ENCODE data around the gene FHL3. TPM values are rescaled to one million over a fixed set of nuclear protein-coding genes. Genes with fewer than 3 reads are reported as not detected.
A peak's percentile ranks its signal among the peaks of the same experiment; 100 is the strongest.

Gene FHL3
- total and polyA plus RNA-seq, 9 of the 15 experiments (the other 6 are each of a cell fraction or from before 2014, with no cell fraction given): 6.1 to 144 (median 34.1) TPM

DNA sequence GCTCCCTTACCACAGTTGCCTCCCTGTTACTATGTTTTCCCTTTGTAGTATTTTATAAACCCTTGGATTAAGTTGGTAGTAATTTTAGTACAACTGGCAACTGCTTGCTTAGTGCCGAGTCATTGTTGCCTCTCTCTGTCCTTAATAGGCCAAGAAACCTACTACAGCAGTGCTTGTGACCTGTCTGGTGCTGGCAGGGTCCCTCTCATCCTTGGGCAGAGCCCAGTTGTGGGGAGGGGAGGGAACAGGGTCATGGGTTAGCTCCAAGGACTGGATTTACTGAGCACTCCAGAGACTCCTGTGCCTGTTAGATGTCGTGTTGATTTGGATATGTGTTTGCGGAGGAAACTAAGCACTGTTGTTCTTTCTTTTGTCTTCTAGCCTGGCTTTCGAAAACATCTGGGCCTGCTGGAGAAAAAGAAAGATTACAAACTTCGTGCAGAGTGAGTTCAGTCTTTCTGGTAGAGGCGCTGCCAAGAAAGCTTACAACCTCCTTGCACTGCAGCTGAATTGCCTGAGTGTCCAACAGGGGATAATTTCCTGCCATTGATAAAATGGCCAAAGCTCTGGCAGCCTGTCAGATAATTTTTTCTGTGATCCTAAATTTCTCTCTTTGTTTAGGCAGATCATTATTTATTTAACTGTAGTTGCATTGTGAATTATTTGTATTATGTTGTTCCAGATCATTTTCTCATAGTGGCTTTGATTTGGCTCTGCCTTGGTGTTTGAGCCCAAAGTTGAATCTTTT, 10.8 kb upstream of the FHL3 start (continued):
- TF ChIP-seq CREB3 (tag; conservative IDR thresholded peaks at IDR 0.05; ENCODE audit: low read depth) (no peak), ZFX (CRISPR knock-in tag; IDR thresholded peaks at IDR 0.05) (no peak), DACH1 (IDR thresholded peaks at IDR 0.05; ENCODE audit: partially characterized antibody) (no peak), ZNF143 (CRISPR knock-in tag; IDR thresholded peaks at IDR 0.05) (no peak), MTA2 (IDR thresholded peaks at IDR 0.05; ENCODE audit: low read depth) (no peak), CBX5 (IDR thresholded peaks at IDR 0.05; ENCODE audit: borderline replicate concordance, low read depth) (no peak), HMBOX1 (IDR thresholded peaks at IDR 0.05) (no peak), PHB (CRISPR knock-in tag; IDR thresholded peaks at IDR 0.05) (no peak), JUN (IDR thresholded peaks at IDR 0.05; ENCODE audit: borderline replicate concordance, low read depth, low read length) (no peak), JUN (CRISPR knock-in tag; IDR thresholded peaks at IDR 0.05; ENCODE audit: borderline replicate concordance) (no peak), EWSR1 (IDR thresholded peaks at IDR 0.05; ENCODE audit: borderline replicate concordance, low read depth, partially characterized antibody) (no peak), ZNF232 (CRISPR knock-in tag; IDR thresholded peaks at IDR 0.05) (no peak), ZNF589 (CRISPR knock-in tag; IDR thresholded peaks at IDR 0.05; ENCODE audit: low read depth) (no peak), NFE2 (IDR thresholded peaks at IDR 0.05; ENCODE audit: low read depth) (peak; percentile 91), MTA1 (IDR thresholded peaks at IDR 0.05; ENCODE audit: borderline replicate concordance) (no peak), MAFK (IDR thresholded peaks at IDR 0.05; ENCODE audit: low read length) (peak; percentile 80), TBL1XR1 (IDR thresholded peaks at IDR 0.05; ENCODE audit: low read length in 2 of 2) (no peak), TAL1 (IDR thresholded peaks at IDR 0.05) (no peak)
- TF ChIP-seq, protein P1, sequence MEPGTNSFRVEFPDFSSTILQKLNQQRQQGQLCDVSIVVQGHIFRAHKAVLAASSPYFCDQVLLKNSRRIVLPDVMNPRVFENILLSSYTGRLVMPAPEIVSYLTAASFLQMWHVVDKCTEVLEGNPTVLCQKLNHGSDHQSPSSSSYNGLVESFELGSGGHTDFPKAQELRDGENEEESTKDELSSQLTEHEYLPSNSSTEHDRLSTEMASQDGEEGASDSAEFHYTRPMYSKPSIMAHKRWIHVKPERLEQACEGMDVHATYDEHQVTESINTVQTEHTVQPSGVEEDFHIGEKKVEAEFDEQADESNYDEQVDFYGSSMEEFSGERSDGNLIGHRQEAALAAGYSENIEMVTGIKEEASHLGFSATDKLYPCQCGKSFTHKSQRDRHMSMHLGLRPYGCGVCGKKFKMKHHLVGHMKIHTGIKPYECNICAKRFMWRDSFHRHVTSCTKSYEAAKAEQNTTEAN (CRISPR knock-in tag; IDR thresholded peaks at IDR 0.05): no peak
- TF ChIP-seq, protein P2, sequence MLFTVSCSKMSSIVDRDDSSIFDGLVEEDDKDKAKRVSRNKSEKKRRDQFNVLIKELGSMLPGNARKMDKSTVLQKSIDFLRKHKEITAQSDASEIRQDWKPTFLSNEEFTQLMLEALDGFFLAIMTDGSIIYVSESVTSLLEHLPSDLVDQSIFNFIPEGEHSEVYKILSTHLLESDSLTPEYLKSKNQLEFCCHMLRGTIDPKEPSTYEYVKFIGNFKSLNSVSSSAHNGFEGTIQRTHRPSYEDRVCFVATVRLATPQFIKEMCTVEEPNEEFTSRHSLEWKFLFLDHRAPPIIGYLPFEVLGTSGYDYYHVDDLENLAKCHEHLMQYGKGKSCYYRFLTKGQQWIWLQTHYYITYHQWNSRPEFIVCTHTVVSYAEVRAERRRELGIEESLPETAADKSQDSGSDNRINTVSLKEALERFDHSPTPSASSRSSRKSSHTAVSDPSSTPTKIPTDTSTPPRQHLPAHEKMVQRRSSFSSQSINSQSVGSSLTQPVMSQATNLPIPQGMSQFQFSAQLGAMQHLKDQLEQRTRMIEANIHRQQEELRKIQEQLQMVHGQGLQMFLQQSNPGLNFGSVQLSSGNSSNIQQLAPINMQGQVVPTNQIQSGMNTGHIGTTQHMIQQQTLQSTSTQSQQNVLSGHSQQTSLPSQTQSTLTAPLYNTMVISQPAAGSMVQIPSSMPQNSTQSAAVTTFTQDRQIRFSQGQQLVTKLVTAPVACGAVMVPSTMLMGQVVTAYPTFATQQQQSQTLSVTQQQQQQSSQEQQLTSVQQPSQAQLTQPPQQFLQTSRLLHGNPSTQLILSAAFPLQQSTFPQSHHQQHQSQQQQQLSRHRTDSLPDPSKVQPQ (CRISPR knock-in tag; IDR thresholded peaks at IDR 0.05; ENCODE audit: borderline replicate concordance): no peak
- TF ChIP-seq, protein P3, sequence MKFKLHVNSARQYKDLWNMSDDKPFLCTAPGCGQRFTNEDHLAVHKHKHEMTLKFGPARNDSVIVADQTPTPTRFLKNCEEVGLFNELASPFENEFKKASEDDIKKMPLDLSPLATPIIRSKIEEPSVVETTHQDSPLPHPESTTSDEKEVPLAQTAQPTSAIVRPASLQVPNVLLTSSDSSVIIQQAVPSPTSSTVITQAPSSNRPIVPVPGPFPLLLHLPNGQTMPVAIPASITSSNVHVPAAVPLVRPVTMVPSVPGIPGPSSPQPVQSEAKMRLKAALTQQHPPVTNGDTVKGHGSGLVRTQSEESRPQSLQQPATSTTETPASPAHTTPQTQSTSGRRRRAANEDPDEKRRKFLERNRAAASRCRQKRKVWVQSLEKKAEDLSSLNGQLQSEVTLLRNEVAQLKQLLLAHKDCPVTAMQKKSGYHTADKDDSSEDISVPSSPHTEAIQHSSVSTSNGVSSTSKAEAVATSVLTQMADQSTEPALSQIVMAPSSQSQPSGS (CRISPR knock-in tag; IDR thresholded peaks at IDR 0.05): no peak
